GM12873 (cell line): ENCODE data around the gene PTPRG.

Experiments used
- TF ChIP-seq, protein P1 (sequence below): IDR thresholded peaks from 2 replicates; pipeline ENCODE4 v1.5.1; 2012; ENCODE audit warnings: low read depth, mild to moderate bottlenecking, moderate library complexity, low read length, control low read depth; ENCODE audit not compliant: insufficient read depth; ENCODE audit errors: missing control alignments

PTPRG gene

DNA sequence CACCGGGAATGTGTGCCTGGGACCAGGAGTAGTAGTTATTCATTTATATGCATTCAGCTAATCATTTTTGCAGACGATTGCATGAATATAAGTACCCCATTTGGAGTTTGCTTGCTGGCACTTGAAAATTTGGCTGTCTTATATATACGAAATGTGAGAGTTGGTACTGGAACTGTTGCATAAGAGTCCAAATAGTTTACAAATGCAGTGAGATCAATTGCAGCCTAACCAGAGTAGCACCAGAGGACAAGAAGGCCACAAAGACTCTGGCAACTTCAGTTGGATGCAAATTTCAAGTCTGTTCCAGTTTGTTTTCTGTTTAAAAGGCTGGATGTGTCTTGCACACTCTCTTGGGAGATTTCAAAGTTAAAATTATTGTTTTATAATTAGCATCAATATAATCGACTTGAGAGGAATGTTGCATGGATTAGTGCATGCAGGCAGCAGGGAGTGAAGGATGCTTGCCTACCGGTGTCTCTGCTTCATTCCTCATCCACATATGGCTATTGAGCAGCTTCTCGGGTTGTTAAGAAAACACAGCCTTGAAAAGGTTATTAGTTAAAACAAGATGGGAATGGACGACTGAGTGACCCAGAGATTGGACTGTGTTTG lies 213.0 kb downstream of the PTPRG start:
- TF ChIP-seq, protein P1, sequence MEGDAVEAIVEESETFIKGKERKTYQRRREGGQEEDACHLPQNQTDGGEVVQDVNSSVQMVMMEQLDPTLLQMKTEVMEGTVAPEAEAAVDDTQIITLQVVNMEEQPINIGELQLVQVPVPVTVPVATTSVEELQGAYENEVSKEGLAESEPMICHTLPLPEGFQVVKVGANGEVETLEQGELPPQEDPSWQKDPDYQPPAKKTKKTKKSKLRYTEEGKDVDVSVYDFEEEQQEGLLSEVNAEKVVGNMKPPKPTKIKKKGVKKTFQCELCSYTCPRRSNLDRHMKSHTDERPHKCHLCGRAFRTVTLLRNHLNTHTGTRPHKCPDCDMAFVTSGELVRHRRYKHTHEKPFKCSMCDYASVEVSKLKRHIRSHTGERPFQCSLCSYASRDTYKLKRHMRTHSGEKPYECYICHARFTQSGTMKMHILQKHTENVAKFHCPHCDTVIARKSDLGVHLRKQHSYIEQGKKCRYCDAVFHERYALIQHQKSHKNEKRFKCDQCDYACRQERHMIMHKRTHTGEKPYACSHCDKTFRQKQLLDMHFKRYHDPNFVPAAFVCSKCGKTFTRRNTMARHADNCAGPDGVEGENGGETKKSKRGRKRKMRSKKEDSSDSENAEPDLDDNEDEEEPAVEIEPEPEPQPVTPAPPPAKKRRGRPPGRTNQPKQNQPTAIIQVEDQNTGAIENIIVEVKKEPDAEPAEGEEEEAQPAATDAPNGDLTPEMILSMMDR = no peak

DNA sequence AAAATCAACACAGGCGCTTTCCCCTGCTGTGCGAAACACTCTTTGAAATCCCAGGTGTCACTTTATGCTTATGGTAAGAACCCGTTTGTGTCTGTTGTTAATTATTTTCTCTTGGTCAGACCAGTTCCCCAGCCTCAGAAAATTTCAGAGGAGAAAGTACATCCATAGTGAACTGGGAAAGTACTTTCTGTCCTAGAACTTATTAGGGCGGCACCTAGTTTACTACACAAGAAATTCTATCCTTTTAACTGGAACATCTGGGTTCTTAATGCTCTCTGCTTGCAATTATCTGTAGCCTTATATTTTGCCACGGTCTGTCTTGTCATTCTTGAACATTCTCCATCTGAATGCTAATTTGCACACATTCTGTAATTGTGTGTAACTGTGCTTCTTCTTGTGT lies 215.0 kb downstream of the PTPRG start:
- TF ChIP-seq, protein P1 = no peak

DNA sequence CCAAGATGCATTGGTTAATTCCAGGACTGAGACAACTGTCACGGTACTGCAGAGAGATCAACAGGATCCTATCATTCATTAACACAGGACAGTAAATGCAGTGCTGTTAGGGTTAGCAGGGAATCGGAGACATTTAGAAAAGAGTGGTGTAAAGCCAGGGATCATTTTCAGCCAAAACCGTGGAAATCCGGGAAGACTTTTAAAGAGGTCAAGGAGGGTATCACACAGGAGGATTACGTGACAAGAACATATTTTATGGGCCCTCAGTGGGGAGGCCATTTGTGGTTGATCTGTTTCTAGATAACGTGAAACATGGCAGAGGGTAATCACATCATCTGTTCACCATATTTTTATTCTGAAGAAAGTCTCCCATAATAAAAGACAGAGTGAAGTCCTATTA lies 216.1 kb downstream of the PTPRG start:
- TF ChIP-seq, protein P1 = no peak

DNA sequence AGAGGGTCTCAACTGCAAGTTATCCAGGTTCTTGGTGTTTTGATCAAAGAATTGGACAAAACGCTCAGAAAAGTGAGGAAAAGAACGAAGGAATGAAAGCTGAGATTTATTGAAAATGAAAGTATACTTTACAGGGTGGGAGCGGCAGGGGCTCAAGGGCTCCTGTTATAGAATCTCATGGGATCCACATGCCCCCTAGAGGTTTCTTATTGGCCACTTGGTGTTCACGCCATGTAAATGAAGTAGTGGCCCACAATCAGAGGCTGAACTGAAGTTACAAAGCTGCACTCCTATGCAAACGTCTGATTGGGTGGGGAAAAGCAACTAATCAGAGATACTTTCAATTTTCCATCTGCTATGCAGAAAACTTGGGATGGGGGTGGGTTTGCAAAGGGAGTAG lies 216.7 kb downstream of the PTPRG start:
- TF ChIP-seq, protein P1 = no peak

DNA sequence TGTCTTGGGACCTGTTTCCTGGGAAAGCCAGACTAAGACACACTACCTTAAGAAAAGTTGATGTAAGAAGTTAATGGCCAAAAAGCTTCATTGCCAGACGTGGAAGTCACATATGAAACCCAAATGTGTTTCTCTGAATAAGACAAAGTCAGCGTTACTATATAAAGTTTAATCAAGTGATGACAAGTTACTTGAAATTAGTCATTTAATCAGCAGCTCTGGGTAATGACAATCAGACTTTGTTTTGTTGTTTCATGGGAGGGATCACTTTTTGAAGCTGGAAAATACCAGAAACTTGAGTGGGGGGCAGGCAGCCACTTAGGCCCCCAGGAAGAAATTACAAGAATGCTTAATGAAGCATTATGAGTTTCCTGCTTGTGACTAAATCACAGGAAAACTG lies 218.6 kb downstream of the PTPRG start:
- TF ChIP-seq, protein P1 = no peak

DNA sequence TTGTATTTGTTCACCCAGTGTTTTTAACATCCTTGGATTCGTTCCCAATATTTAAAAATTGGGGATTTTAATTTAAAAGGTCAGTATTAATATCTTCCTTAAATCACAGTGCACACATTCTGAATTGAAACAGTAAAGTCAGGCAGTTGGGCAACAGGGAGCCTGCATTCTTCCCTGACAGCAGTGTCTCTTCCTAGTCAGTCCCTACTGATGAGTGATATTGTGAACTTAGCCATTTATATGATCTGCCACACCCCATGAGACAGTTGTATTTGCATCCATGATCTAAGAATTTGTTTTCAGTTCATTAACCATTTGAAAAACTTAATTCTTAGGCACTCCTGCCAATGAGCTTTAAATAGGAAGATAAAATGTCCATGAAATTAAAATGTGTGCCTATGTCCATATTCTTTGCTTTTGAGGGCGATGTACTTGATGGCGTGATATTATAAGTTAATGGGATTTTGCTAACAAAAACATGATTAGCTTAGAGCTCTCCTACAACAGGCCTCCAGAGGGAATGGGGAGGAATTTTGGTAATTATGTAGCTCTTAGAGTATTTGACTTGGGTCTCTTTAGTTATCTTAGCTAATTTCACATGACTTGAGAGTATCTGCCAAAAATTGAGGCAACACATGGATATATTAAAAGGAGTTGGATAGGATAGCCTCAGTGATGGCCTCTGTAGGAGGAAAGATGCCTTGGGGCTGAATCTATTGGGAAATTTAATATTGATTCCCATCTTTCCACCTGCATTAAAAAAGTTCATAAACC lies 219.3 kb downstream of the PTPRG start:
- TF ChIP-seq, protein P1 = no peak

DNA sequence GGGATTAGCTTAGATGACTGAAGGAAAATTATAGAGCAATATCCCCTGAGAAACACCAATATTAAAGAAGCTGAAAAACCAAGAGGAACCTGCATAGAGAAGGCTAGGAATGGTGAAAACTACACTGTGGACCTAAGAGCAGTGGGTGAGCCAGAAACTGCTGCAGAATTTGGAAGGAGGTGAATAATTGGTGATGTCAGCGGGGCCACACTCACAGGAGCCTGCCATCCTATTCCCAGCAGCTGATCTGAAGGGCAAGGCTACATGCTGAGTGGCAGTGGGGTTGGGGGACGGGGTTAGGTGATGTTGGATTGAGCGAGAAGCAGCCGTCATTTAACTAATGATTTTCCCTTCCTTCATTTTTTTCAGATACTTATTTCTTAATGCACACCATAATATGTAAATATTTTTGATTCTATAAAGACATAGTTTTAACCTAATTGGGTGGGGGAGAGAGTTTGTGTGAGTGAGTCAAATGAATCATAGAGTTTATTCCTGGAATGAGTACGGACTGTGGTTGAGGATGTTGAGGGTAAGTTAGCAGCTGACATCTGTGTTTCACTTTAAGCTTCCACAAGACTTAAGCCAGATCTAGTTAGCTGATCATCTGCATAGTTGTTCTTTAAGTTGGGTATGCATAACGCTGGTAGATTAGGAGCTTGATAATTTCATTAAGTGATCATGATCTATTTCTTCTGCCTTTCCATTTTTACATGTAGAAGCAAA lies 222.8 kb downstream of the PTPRG start:
- TF ChIP-seq, protein P1 = no peak
